GM12865 (cell line): ENCODE results near the gene SMTN.

Experiments used
- DNase-seq: peaks from one replicate; pipeline ENCODE4 v3.0.0; 2010; ENCODE audit warnings: low read depth
- H3K4me3 ChIP-seq: 2 replicates; pipeline ENCODE4 v1.5.1; 2011; ENCODE audit warnings: mild to moderate bottlenecking, low read depth, low read length, control low read depth
- CTCF ChIP-seq: IDR thresholded peaks from 2 replicates; pipeline ENCODE4 v1.5.1; 2011; ENCODE audit warnings: low read length, control low read depth, low read depth, inconsistent platforms; ENCODE audit not compliant: insufficient read depth; ENCODE audit errors: missing control alignments

The SMTN gene

GRCh38 chr22:31148953-31149627, 68.0 kb downstream of the SMTN start:
- peak; percentile 88 for TF ChIP-seq CTCF
- DNase-seq, result peak; percentile 52
- H3K4me3 ChIP-seq, result no peak overlapping the region

- H3K4me3 ChIP-seq, result no peak overlapping the region
- DNase-seq, result peak; percentile 14
- TF ChIP-seq CTCF, result peak; percentile 31
Observed at GRCh38 chr22:31150615-31151014, 69.5 kb downstream of the SMTN start.

GRCh38 chr22:31151872-31152271, 70.8 kb downstream of the SMTN start:
- DNase-seq, result no peak
- TF ChIP-seq CTCF, result no peak
- H3K4me3 ChIP-seq, result no peak overlapping the region

GRCh38 chr22:31153357-31153756, 72.2 kb downstream of the SMTN start:
- no peak for DNase-seq

More at GRCh38 chr22:31153357-31153756, 72.2 kb downstream of the SMTN start:
- TF ChIP-seq CTCF, result no peak
- H3K4me3 ChIP-seq, result no peak overlapping the region
